Ascending aorta (tissue), 2 donors: ENCODE data around the gene SLC6A14. TPM values are rescaled to one million over a fixed set of nuclear protein-coding genes. Genes with fewer than 3 reads are reported as not detected.

Source experiments
- DNase-seq, 2 donors: peaks; one replicate each; pipeline ENCODE4 v3.0.0-alpha.2; 2019; ENCODE audit warnings: low spot score in 2 of 2
- H3K27ac ChIP-seq, 2 donors: fragments of 200-600 bp; sonication (generic); one replicate each; pipeline ENCODE4 v1.5.1; 2016 to 2017; ENCODE audit warnings: mild to moderate bottlenecking in 1 of 2
- H3K27me3 ChIP-seq: fragments of 200-600 bp; sonication (generic); one replicate; pipeline ENCODE4 v1.5.1; 2017
- H3K36me3 ChIP-seq, 2 donors: fragments of 200-600 bp; sonication (generic); one replicate each; pipeline ENCODE4 v1.5.1; 2016
- H3K4me1 ChIP-seq, 2 donors: fragments of 200-600 bp; sonication (generic); one replicate each; pipeline ENCODE4 v1.5.1; 2016 to 2017; ENCODE audit warnings: mild to moderate bottlenecking in 1 of 2
- H3K4me3 ChIP-seq, 2 donors: fragments of 200-600 bp; sonication (generic); one replicate each; pipeline ENCODE4 v1.5.1; 2016 to 2017; ENCODE audit warnings: mild to moderate bottlenecking in 1 of 2
- H3K9me3 ChIP-seq, 2 donors: fragments of 200-600 bp; sonication (generic); one replicate each; pipeline ENCODE4 v1.5.1; 2016
- CTCF ChIP-seq, 3 experiments: fragments of 200-600 bp in 2 of 3; fragments of 450-650 bp in 1 of 3; sonication (generic) in 2 of 3; IDR thresholded peaks; one replicate each; pipeline ENCODE4 v1.5.1; 2016 to 2019; ENCODE audit warnings: antibody characterized with exemption in 3 of 3, mild to moderate bottlenecking in 1 of 3, moderate library complexity in 1 of 3
- intact Hi-C: fragments of 100-400 bp; cut with DNase I; formaldehyde crosslinking; loops from one replicate; pipeline ENCODE4 v1.15.1; 2023
- total RNA-seq: library from RNA; depleted of rRNA; stranded (reverse); fragments of >200 nt; gene quantifications from one replicate; pipeline ENCODE4 v1.1.0, GENCODE V29; 2016

Gene SLC6A14
- not detected for total RNA-seq

- no peak for DNase-seq
- H3K27ac ChIP-seq, result no peak within 1 kb of the TSS
- no peak for TF ChIP-seq CTCF (IDR thresholded peaks at IDR 0.05)
- H3K4me1 ChIP-seq, result no peaks in the 10 kb centered on the region
- no peak within 1 kb of the TSS for H3K4me3 ChIP-seq
- H3K9me3 ChIP-seq, result no peaks in the 10 kb centered on the region
- intact Hi-C loops, result no loop called here
- no peaks in the 10 kb centered on the region for H3K36me3 ChIP-seq
- H3K27me3 ChIP-seq, result no peaks in the 10 kb centered on the region
Measured at GRCh38 chrX:116436358-116436816, at the start of gene SLC6A14. SLC6A14 (plus strand) TSS chrX:116436606; CDS start chrX:116436710, 104 bp downstream.

- no peak for DNase-seq
- intact Hi-C loops, result no loop called here
- Histone ChIP-seq H3K4me3 (no peak overlapping the region), H3K36me3 (no peaks in the 10 kb centered on the region), H3K27ac (no peak overlapping the region), H3K4me1 (no peaks in the 10 kb centered on the region), H3K27me3 (no peaks in the 10 kb centered on the region), H3K9me3 (no peaks in the 10 kb centered on the region)
- TF ChIP-seq CTCF (IDR thresholded peaks at IDR 0.05), result no peak
Measured at GRCh38 chrX:116395752-116396151, 40.7 kb upstream of the SLC6A14 start.

- Histone ChIP-seq H3K4me3 (no peak overlapping the region), H3K36me3 (no peaks in the 10 kb centered on the region), H3K9me3 (no peaks in the 10 kb centered on the region), H3K4me1 (no peaks in the 10 kb centered on the region), H3K27me3 (no peaks in the 10 kb centered on the region), H3K27ac (no peak overlapping the region)
- no peak for TF ChIP-seq CTCF (IDR thresholded peaks at IDR 0.05)
- no peak for DNase-seq
- intact Hi-C loops, result no loop called here
Measured at GRCh38 chrX:116399681-116400080, 36.7 kb upstream of the SLC6A14 start.

GRCh38 chrX:116409219-116409618 lies 27.2 kb upstream of the SLC6A14 start:
- H3K9me3 ChIP-seq, result no peaks in the 10 kb centered on the region
- H3K27ac ChIP-seq, result no peak overlapping the region
- no peak overlapping the region for H3K4me3 ChIP-seq
- intact Hi-C loops, result no loop called here
- no peak for TF ChIP-seq CTCF (IDR thresholded peaks at IDR 0.05)
- H3K36me3 ChIP-seq, result no peaks in the 10 kb centered on the region
- DNase-seq, result no peak
- no peaks in the 10 kb centered on the region for H3K4me1 ChIP-seq
- H3K27me3 ChIP-seq, result no peaks in the 10 kb centered on the region

- no peak overlapping the region for H3K27ac ChIP-seq
- H3K4me3 ChIP-seq, result no peak overlapping the region
- H3K4me1 ChIP-seq, result no peaks in the 10 kb centered on the region
- H3K9me3 ChIP-seq, result no peaks in the 10 kb centered on the region
- no peaks in the 10 kb centered on the region for H3K27me3 ChIP-seq
- no peak for DNase-seq
- no peaks in the 10 kb centered on the region for H3K36me3 ChIP-seq
- TF ChIP-seq CTCF (IDR thresholded peaks at IDR 0.05), result no peak
- intact Hi-C loops, result no loop called here
Measured at GRCh38 chrX:116413273-116413672, 23.1 kb upstream of the SLC6A14 start.

GRCh38 chrX:116417214-116417613 lies 19.2 kb upstream of the SLC6A14 start:
- no peaks in the 10 kb centered on the region for H3K27me3 ChIP-seq
- no peaks in the 10 kb centered on the region for H3K36me3 ChIP-seq
- no peaks in the 10 kb centered on the region for H3K9me3 ChIP-seq
- H3K4me3 ChIP-seq, result no peak overlapping the region
- H3K4me1 ChIP-seq, result no peaks in the 10 kb centered on the region
- TF ChIP-seq CTCF (IDR thresholded peaks at IDR 0.05), result no peak
- H3K27ac ChIP-seq, result no peak overlapping the region
- intact Hi-C loops, result no loop called here
- DNase-seq, result no peak
